ENCODE results near the gene ERC2.

DNA sequence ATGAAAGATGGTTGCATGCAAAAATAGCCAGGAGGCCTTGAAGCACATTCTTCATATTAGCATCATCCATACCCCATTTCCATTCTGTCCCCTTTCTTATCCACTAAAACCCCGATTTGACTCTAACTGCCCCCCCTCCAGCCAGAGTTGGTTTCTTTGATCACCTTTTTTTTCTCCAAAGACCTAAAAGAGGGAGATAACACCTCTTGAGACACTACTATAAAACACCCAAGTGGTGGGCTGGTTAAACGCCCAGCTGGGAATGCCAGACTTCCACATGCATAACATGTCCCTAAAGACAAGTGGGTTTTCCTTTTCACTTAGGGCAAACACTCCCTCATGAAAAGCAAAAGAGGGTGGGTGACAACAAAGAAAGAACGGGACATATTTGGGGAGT, 847.2 kb downstream of the ERC2 start:
- TF ChIP-seq, protein P1, sequence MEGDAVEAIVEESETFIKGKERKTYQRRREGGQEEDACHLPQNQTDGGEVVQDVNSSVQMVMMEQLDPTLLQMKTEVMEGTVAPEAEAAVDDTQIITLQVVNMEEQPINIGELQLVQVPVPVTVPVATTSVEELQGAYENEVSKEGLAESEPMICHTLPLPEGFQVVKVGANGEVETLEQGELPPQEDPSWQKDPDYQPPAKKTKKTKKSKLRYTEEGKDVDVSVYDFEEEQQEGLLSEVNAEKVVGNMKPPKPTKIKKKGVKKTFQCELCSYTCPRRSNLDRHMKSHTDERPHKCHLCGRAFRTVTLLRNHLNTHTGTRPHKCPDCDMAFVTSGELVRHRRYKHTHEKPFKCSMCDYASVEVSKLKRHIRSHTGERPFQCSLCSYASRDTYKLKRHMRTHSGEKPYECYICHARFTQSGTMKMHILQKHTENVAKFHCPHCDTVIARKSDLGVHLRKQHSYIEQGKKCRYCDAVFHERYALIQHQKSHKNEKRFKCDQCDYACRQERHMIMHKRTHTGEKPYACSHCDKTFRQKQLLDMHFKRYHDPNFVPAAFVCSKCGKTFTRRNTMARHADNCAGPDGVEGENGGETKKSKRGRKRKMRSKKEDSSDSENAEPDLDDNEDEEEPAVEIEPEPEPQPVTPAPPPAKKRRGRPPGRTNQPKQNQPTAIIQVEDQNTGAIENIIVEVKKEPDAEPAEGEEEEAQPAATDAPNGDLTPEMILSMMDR (conservative IDR thresholded peaks at IDR 0.05 in 1 of 2, IDR thresholded peaks at IDR 0.05 in 1 of 2; ENCODE audit: extremely low read depth in 1 of 2, insufficient read depth in 1 of 2, low read depth in 1 of 2, low read length in 2 of 2): no peak
- no peak for TF ChIP-seq EZH2 (IDR thresholded peaks at IDR 0.05; ENCODE audit: borderline replicate concordance, low read length)

Data from mammary epithelial cell (primary cell).